ENCODE results near the gene MRPS27.
"Not testable (repeated sequence)": the region's sequence is repeated elsewhere in the genome, so short reads cannot be mapped to it uniquely, and the experiment has no call there.

MRPS27 gene

GRCh38 chr5:72325566-72326305 lies 5.7 kb upstream of the MRPS27 start:
- peak; percentile 53 for DNase-seq

- DNase-seq = peak; percentile 12
Observed at GRCh38 chr5:72324189-72324825, 4.3 kb upstream of the MRPS27 start.

- not testable (repeated sequence) for DNase-seq
Observed at GRCh38 chr5:72319435-72319975, 535 bp downstream of the MRPS27 start.

GRCh38 chr5:72314571-72315172 lies 5.4 kb downstream of the MRPS27 start:
- peak; percentile 49 for DNase-seq

GRCh38 chr5:72313141-72313540 lies 6.9 kb downstream of the MRPS27 start:
- no peak for DNase-seq

- DNase-seq = no peak
Observed at GRCh38 chr5:72308853-72309191, 11.2 kb downstream of the MRPS27 start.

GRCh38 chr5:72307968-72308852 lies 11.8 kb downstream of the MRPS27 start:
- DNase-seq = peak; percentile 98

- no peak for DNase-seq
Observed at GRCh38 chr5:72307573-72307967, 12.5 kb downstream of the MRPS27 start.

- DNase-seq = no peak
Observed at GRCh38 chr5:72305194-72306142, 14.6 kb downstream of the MRPS27 start.

GRCh38 chr5:72302171-72302570 lies 17.9 kb downstream of the MRPS27 start:
- peak; percentile 21 for DNase-seq

- no peak for DNase-seq
Observed at GRCh38 chr5:72301557-72301956, 18.5 kb downstream of the MRPS27 start.

- peak; percentile 7 for DNase-seq
Observed at GRCh38 chr5:72300590-72301339, 19.3 kb downstream of the MRPS27 start.

GRCh38 chr5:72298711-72299110 lies 21.3 kb downstream of the MRPS27 start:
- no peak for DNase-seq

GRCh38 chr5:72298136-72298535 lies 21.9 kb downstream of the MRPS27 start:
- DNase-seq = peak; percentile 36

- no peak for DNase-seq
Observed at GRCh38 chr5:72296256-72296655, 23.8 kb downstream of the MRPS27 start.

- no peak for DNase-seq
Observed at GRCh38 chr5:72295539-72295938, 24.5 kb downstream of the MRPS27 start.

GRCh38 chr5:72294473-72294872 lies 25.6 kb downstream of the MRPS27 start:
- DNase-seq = no peak

- DNase-seq = no peak
Observed at GRCh38 chr5:72293495-72294055, 26.5 kb downstream of the MRPS27 start.

GRCh38 chr5:72292411-72292810 lies 27.6 kb downstream of the MRPS27 start:
- no peak for DNase-seq

- no peak for DNase-seq
Observed at GRCh38 chr5:72291601-72292000, 28.4 kb downstream of the MRPS27 start.
